SK-N-SH treated with all-trans-retinoic acid at 6 μM for 48 hours (cell line): ENCODE results near the gene PUM2.

Experiments
- ATAC-seq: fragments of 200-7000 bp; cut with Tn5 transposase; 3 replicates; pipeline ENCODE4 v1.9.1; 2020; ENCODE audit warnings: mild to moderate bottlenecking, moderate library complexity
- ARNTL ChIP-seq: fragments of 450-650 bp; formaldehyde crosslinking; IDR thresholded peaks from 2 replicates; pipeline ENCODE4 v1.5.0; 2020; ENCODE audit warnings: low read depth, mild to moderate bottlenecking, moderate library complexity, borderline replicate concordance
- BACH2 ChIP-seq: fragments of 250-450 bp; sonication (Bioruptor Pico); IDR thresholded peaks from 2 replicates; pipeline ENCODE4 v1.9.0; 2021; ENCODE audit warnings: mild to moderate bottlenecking, borderline replicate concordance
- ESRRG ChIP-seq: fragments of 250-450 bp; sonication (Bioruptor Pico); IDR thresholded peaks from 2 replicates; pipeline ENCODE4 v1.6.1; 2021; ENCODE audit warnings: mild to moderate bottlenecking
- GLIS3 ChIP-seq: fragments of 250-450 bp; sonication (Bioruptor Pico); IDR thresholded peaks from 2 replicates; pipeline ENCODE4 v1.5.0; 2020; ENCODE audit warnings: mild to moderate bottlenecking, moderate library complexity
- PPARA ChIP-seq: fragments of 250-450 bp; sonication (Bioruptor Pico); IDR thresholded peaks from 2 replicates; pipeline ENCODE4 v1.5.0; 2020; ENCODE audit warnings: mild to moderate bottlenecking, borderline replicate concordance
- RARB ChIP-seq: fragments of 250-450 bp; sonication (Bioruptor Pico); IDR thresholded peaks from 2 replicates; pipeline ENCODE4 v1.8.0; 2021; ENCODE audit warnings: mild to moderate bottlenecking, moderate library complexity
- SNAI2 ChIP-seq: fragments of 250-450 bp; sonication (Bioruptor Pico); IDR thresholded peaks from 2 replicates; pipeline ENCODE4 v1.5.0; 2020; ENCODE audit warnings: mild to moderate bottlenecking, moderate library complexity
- TCF4 ChIP-seq: fragments of 250-450 bp; sonication (Bioruptor Pico); IDR thresholded peaks from 2 replicates; pipeline ENCODE4 v1.8.0; 2021; ENCODE audit warnings: mild to moderate bottlenecking, moderate library complexity, borderline replicate concordance
- TOX ChIP-seq: fragments of 250-450 bp; sonication (Bioruptor Pico); IDR thresholded peaks from 2 replicates; pipeline ENCODE4 v1.8.0; 2021; ENCODE audit warnings: mild to moderate bottlenecking, moderate library complexity, borderline replicate concordance
- ZFP3 ChIP-seq: fragments of 250-450 bp; sonication (Bioruptor Pico); IDR thresholded peaks from 2 replicates; pipeline ENCODE4 v1.5.0; 2020; ENCODE audit warnings: mild to moderate bottlenecking, moderate library complexity
- ZFP30 ChIP-seq: fragments of 450-650 bp; formaldehyde crosslinking; IDR thresholded peaks from 2 replicates; pipeline ENCODE4 v1.5.0; 2022; ENCODE audit warnings: mild to moderate bottlenecking, moderate library complexity
- ZNF565 ChIP-seq: fragments of 450-650 bp; formaldehyde crosslinking; conservative IDR thresholded peaks from 2 replicates; pipeline ENCODE4 v1.5.0; 2020; ENCODE audit warnings: low read depth, mild to moderate bottlenecking, moderate library complexity
- ZNF70 ChIP-seq: fragments of 450-650 bp; formaldehyde crosslinking; IDR thresholded peaks from 2 replicates; pipeline ENCODE4 v1.5.0; 2020; ENCODE audit warnings: mild to moderate bottlenecking, moderate library complexity
- ZNF8 ChIP-seq: fragments of 450-650 bp; formaldehyde crosslinking; IDR thresholded peaks from 2 replicates; pipeline ENCODE4 v1.5.0; 2020; ENCODE audit warnings: mild to moderate bottlenecking, moderate library complexity
- TF ChIP-seq, protein P1 (sequence below): fragments of 250-450 bp; sonication (Bioruptor Pico); IDR thresholded peaks from 2 replicates; pipeline ENCODE4 v1.8.0; 2021; ENCODE audit warnings: low read depth, mild to moderate bottlenecking, moderate library complexity, borderline replicate concordance
- TF ChIP-seq, protein P2 (sequence below): fragments of 250-450 bp; sonication (Bioruptor Pico); IDR thresholded peaks from 2 replicates; pipeline ENCODE4 v1.5.1; 2020; ENCODE audit warnings: low read depth, mild to moderate bottlenecking, moderate library complexity
- TF ChIP-seq, protein P3 (sequence below): fragments of 250-450 bp; sonication (Bioruptor Pico); IDR thresholded peaks from 2 replicates; pipeline ENCODE4 v1.8.0; 2020; ENCODE audit warnings: mild to moderate bottlenecking, moderate library complexity, borderline replicate concordance

PUM2 gene

DNA sequence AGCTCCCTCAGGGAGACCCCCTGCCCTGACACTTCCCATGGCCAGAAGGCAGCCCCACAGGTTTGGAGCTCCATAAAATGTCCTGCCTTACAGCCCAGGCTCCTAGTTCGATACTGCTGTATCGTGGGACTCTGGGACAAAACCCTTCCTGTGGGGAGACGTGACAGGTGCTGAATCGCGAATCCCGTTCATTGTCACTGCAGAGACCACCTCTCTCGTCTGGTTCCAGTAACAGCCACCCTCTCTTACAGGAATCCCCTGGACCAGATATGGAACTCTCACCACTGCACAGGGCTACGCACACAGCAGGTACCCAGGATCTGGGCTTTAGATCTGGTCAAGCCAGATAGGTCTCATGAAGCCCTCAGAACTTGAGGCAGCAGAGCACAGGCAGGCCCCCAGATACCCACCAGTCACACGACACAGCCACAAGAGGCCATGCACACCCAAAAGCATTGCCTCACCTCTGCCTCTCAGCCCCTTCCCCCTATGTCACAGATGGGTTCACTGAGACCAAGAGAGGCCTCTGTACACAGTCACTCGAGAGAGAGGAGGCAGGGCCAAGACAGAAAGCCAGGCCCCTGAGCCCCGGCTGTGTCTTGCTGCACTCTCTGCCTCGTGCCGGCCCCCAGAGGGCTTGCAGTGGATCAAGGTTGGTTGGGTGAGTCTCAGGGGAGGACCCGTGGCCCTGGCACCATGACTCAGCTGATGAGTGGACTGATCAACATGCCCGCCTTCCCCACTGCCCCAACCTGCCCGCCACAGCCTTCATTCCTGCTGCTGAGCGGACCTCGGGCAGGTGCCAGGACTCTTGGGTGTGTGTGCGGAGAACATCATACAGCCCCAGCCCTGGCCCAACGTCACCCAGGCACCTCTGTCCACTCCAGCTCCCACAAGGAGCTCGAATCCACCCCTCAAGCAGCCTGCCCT is 133.3 kb downstream of the PUM2 start:
- TF ChIP-seq TOX (CRISPR knock-in tag), result no peak
- TF ChIP-seq, protein P1, sequence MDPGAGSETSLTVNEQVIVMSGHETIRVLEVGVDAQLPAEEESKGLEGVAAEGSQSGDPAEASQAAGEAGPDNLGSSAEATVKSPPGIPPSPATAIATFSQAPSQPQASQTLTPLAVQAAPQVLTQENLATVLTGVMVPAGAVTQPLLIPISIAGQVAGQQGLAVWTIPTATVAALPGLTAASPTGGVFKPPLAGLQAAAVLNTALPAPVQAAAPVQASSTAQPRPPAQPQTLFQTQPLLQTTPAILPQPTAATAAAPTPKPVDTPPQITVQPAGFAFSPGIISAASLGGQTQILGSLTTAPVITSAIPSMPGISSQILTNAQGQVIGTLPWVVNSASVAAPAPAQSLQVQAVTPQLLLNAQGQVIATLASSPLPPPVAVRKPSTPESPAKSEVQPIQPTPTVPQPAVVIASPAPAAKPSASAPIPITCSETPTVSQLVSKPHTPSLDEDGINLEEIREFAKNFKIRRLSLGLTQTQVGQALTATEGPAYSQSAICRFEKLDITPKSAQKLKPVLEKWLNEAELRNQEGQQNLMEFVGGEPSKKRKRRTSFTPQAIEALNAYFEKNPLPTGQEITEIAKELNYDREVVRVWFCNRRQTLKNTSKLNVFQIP (CRISPR knock-in tag), result no peak
- TF ChIP-seq ZNF565 (CRISPR knock-in tag), result no peak
- TF ChIP-seq BACH2 (CRISPR knock-in tag), result no peak
- TF ChIP-seq, protein P2, sequence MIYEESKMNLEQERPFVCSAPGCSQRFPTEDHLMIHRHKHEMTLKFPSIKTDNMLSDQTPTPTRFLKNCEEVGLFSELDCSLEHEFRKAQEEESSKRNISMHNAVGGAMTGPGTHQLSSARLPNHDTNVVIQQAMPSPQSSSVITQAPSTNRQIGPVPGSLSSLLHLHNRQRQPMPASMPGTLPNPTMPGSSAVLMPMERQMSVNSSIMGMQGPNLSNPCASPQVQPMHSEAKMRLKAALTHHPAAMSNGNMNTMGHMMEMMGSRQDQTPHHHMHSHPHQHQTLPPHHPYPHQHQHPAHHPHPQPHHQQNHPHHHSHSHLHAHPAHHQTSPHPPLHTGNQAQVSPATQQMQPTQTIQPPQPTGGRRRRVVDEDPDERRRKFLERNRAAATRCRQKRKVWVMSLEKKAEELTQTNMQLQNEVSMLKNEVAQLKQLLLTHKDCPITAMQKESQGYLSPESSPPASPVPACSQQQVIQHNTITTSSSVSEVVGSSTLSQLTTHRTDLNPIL, result no peak
- no peak for TF ChIP-seq ESRRG (CRISPR knock-in tag)
- TF ChIP-seq RARB, result no peak
- TF ChIP-seq, protein P3, sequence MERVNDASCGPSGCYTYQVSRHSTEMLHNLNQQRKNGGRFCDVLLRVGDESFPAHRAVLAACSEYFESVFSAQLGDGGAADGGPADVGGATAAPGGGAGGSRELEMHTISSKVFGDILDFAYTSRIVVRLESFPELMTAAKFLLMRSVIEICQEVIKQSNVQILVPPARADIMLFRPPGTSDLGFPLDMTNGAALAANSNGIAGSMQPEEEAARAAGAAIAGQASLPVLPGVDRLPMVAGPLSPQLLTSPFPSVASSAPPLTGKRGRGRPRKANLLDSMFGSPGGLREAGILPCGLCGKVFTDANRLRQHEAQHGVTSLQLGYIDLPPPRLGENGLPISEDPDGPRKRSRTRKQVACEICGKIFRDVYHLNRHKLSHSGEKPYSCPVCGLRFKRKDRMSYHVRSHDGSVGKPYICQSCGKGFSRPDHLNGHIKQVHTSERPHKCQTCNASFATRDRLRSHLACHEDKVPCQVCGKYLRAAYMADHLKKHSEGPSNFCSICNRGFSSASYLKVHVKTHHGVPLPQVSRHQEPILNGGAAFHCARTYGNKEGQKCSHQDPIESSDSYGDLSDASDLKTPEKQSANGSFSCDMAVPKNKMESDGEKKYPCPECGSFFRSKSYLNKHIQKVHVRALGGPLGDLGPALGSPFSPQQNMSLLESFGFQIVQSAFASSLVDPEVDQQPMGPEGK (CRISPR knock-in tag), result no peak
- no peak for TF ChIP-seq PPARA (CRISPR knock-in tag)
- no peak for TF ChIP-seq ZNF70 (CRISPR knock-in tag)
- no peak for TF ChIP-seq GLIS3 (CRISPR knock-in tag)
- no peak for TF ChIP-seq ZFP30
- TF ChIP-seq ZNF8 (CRISPR knock-in tag), result no peak
- no peak for TF ChIP-seq ARNTL (CRISPR knock-in tag)
- TF ChIP-seq TCF4 (CRISPR knock-in tag), result no peak
- ATAC-seq, result no peak; the same call in 2 of the 3 replicates

DNA sequence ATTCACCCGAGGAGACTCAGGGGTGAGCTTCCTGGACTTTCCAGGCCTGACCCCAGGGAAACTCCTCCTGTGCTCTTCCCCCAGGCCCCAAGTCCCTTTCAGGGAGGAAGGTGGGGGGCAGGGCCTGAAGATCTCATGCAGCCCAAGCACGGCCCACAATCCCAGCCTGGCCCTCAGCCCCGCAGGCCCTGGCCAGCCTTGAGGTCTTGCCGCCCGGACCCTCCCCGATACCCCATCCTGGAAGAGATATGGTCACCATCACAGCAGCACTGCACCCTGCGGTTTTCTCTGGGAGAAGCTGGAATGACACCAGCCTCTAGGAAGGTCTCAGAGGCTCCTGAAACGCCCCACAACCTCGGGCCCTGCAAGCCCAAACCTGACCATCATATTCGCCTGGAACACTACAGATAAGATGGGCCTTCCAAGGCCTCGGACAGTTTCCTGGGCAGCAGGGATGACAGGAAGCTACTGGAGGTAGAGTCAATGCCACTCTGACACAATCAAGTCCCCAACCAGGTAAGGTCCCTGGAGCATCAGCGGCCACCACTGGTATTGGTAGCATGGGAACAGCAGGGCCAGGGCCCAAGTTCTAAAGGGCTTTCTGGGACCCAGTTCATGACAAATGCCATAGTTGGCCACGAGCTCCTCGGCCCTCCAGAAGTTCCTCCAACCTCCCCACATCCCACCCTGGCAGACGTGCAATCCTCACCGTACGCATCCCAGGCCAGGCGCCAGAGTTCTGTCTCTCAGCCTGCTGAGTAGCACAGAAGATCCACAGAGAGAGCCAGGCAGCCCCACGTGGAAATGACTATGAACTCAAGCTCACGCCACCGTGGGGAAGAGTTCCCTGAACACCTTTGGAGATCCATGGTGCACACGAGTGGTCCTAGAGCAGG is 134.3 kb downstream of the PUM2 start:
- ATAC-seq, result no peak
- no peak for TF ChIP-seq GLIS3 (CRISPR knock-in tag)
- TF ChIP-seq SNAI2 (CRISPR knock-in tag), result no peak
- no peak for TF ChIP-seq ZNF70 (CRISPR knock-in tag)
- no peak for TF ChIP-seq TOX (CRISPR knock-in tag)
- TF ChIP-seq RARB, result no peak
- TF ChIP-seq ZNF8 (CRISPR knock-in tag), result no peak
- TF ChIP-seq PPARA (CRISPR knock-in tag), result no peak
- no peak for TF ChIP-seq BACH2 (CRISPR knock-in tag)
- TF ChIP-seq ZFP3 (CRISPR knock-in tag), result no peak
- TF ChIP-seq, protein P2, result no peak
- no peak for TF ChIP-seq TCF4 (CRISPR knock-in tag)

DNA sequence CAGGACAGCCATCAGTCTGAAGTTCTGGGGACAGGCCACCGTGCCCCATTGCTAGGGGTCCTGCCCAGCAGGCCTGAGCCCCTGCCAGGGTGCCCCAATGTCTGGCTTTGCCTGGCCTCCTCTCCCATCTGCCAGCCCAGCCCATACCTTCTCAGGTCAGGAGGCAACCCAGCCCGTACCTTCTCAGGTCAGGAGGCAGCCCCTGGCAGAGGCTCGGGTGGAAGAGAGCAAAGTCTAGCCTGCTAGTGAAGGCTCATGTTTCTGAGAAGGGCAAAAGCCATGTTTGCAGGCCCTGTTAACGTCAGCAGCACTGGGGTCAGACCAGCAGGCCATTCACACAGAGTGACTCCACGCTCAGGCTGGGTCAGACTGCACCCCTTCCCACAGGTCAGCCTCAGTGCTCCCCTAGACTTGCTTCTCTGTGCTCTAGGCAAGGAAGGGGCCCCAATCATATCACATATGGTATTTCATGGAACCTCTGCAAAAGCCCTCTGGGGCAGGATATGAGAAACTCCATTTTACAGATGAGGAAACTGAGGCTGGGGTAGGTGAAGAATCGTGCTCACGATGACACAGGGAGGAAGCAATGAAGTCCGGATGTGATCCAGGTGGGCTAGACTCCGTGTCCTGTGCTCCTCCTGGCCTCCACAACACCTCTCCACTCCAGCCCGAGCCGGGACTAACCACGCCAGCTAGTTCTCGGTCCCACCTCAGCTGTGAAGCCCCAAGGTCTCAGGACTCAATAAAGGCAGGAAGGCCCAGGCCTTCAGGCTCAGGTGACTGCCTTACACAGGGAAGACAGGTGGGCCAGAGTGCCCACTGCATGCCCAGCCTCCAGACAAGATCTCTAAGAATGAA is 135.2 kb downstream of the PUM2 start:
- no peak for ATAC-seq
- no peak for TF ChIP-seq GLIS3 (CRISPR knock-in tag)
- TF ChIP-seq, protein P1 (CRISPR knock-in tag), result no peak
- no peak for TF ChIP-seq ZNF8 (CRISPR knock-in tag)
- TF ChIP-seq RARB, result no peak
- TF ChIP-seq ESRRG (CRISPR knock-in tag), result no peak
